ENCODE results near the gene SWAP70. TPM values are rescaled to one million over a fixed set of nuclear protein-coding genes. Genes with fewer than 3 reads are reported as not detected.

SWAP70 gene
- total RNA-seq, 2 donors from 2014 or later, result 15.7 to 21.9 TPM

DNA sequence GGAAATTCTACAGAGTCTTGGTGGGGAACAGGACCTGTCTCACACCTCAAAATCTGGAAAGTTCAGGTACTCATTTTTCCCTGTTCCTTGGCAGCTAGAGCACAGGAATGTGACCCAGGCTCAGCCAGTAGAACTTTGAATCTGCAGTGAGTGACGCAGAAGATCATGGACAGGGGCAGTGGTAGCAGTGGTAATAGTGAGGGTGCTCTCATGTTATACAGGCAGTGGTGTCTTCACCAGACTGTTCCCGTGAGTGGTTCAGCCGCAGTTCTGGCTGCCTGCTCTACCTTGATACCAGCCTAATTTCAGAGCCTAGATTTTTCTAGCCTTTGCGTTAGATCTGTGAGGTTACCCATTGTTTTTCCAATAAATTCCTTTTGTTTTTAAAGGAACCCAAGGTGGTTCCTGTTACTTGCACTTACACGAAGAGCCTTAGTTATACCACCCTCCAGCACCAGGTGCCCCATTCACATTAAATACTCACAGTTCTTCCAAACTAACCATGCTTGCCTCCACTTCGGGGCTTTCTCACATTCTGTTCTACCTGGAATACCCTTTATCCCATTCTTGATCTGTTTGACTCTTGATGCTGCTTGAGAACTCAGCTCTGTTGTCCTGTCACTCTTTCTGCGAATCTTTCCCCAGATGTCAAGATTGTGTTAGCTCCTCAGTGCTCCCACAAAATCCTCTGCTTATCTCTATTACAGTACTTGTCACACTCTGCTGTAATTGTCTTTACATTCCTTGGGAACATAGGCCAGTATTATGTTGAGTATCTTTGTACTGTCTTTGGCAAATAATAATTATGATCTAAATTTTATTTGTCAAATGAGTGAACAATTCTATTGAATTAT lies 47.8 kb downstream of the SWAP70 start:
- intact Hi-C loops (cut with DNase I, micrococcal nuclease), result no loop called here
- ATAC-seq (no peak), DNase-seq (no peak)

DNA sequence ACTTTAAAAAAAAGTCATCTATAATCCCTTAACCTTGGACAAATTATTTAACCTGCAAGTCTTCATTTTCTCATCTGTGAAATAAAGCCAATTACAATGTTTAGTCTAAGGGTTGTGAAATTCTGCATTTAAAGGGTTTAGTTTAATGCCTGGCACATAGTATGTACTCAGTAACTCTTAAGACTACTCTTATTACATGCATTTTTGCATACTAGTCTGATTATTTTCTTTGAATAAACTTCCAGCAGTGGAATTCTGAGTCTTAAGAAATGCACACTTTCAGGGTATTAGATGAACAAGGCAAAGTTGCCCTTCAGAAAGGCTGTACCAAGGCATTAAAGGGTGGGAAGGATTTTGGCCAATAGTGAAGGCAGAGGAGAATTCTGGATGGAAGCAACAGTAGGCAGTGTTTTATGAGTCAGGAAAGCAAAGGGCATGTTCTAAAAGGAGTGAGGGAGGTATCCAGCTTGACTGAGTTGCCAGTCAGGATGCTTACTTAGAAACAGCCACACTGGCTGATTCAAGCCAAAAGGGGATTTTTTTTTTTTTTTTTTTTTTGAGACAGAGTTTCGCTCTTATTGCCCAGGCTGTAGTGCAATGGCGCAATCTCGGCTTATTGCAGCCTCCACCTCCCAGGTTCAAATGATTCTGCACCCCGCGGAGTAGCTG lies 50.5 kb downstream of the SWAP70 start:
- no peak for ATAC-seq
- no peak for DNase-seq
- intact Hi-C loops (cut with DNase I, micrococcal nuclease), result no loop called here

DNA sequence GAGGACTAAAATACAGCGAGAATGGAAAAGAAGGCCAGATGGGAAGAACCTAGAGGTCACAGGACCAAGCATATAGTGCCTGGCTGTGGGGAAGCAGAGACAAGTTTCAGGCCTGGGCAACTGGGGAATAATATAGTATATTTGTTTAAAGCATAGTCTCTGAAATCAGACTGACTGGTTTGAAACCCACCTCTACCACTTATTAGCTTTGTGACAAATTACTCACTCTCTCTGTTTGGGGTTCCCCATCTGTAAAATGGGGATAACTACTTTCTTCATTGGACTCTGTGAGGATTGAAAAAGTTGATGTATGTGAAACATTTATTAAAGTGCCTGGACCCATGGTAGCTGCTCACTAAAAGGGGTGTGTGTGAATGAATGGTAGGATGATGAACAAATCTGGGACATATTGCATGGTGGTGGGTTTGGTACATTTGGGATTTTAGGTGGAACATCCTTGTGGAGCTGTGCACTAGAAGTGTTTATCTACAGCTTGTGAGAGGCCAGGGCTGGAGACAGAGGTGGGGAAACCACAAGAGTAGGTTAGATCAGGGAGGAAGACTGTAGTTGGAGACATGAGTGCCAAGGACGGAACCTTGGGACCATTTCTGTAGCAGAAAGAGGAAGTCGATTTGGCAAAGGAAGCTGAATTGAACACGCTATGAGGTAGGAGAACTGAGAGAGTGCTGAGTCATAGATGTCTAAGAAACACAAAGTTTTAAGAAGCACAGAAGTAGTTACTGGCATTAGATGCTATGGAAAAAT lies 52.6 kb downstream of the SWAP70 start:
- intact Hi-C loops (cut with DNase I, micrococcal nuclease), result no loop called here
- DNase-seq (no peak), ATAC-seq (no peak)

DNA sequence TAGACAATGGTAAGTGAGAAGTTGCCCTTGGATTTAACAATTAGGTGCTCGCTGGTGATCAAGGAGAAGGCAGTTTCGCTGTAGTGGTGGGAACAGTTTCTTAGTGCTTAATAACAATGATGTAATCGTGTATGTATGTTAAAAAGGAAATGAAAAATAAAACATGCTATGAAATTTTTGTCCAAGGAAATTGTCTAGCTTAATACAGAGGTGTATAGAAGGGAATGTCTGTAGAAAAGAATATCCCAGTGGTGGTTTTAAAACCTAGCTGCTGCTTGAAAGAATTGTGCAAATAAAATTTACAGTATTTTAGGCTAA lies 53.1 kb downstream of the SWAP70 start:
- DNase-seq (no peak), ATAC-seq (no peak)
- intact Hi-C loops (cut with DNase I, micrococcal nuclease), result no loop called here

DNA sequence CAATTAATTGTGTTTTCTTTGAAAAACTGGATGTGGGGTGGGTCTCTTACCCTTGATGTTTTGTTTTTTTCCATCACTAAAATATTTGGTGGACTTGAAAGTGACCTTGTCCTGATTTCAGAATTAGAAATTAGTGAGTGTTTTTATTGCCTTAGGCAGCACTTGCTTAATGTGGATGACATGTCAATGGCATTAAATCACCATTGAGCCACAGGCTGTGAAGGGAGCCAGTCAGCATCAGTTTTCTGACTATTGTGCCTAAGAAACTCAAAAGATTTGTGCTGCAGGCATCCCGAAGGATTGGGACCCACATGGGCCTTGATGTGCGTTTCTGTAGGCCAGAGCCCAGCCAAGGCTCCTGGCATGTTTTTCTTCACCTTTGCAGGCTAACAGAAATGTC lies 53.8 kb downstream of the SWAP70 start:
- no peak for DNase-seq
- intact Hi-C loops (cut with DNase I, micrococcal nuclease), result no loop called here
- no peak for ATAC-seq

DNA sequence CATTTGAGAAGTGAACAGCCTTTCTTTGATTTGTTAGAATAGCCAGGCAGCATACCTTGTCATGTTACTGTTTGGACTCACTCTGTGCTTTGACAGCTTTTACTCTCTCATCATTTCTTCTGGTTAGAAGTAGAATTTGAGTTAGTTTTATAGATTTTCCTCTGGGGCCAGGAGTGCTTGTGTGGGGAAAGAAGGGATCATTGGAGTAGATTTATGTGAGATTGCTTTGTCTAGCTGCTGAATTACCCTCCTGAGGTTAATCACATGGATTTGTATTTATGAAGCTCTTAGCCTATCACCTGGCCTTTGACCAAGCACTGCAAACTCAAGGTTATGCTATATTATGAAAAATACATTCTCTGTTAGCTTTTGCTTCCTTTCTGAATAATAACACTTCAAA lies 54.3 kb downstream of the SWAP70 start:
- intact Hi-C loops (cut with DNase I, micrococcal nuclease), result no loop called here
- DNase-seq, result no peak
- no peak for ATAC-seq

DNA sequence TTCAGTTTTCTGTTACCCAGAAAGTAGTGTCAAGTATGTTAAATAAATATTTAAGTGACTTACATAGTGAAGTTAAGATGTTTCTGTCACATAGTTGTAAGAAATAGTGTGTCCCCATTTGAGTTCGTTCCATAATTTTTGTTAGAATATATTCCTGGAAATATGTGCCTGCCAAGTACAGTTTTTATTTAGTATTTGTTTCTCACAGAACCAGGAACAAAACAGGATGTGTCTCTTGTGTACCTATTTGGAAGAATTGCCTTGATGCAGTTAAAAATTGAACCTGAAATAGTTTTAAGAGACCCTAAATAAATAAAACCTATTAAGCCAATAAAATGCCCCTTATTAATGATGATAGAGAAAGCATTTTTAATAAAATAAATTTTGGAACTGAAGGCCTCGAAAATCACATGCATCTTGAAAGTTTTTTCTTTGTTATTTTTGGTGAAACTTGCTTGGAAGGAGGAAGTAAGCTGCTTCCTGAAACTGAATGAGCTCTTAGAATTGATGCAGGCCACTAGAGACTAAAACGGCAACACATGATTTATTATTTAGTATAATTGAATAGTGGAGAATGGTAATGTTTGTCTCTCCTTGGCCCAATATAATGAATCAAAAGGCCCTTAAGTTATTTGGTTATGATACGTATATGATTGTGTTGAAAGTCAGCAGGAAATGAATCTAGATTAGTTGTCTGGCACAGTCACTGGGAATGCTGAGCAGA lies 55.9 kb downstream of the SWAP70 start:
- ATAC-seq (peak; percentile 52), DNase-seq (no peak)
- intact Hi-C loops (cut with DNase I, micrococcal nuclease), result no loop called here

DNA sequence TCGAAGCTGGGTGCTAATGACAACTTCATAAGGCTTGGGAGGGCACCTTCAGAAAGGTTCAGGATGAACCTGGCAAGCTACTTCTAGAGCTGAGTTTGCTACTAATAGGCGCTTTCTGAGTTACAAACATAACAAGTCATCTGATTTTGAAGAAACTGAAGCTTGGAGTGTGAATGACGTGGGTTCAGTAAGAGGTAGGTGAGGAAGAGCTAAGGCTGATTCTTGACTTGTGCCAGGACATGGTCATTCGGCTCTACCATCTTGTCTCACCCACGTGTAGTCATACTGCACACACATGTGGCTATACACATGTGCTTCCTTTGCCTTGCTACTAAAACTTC lies 56.4 kb downstream of the SWAP70 start:
- intact Hi-C loops (cut with DNase I, micrococcal nuclease), result no loop called here
- ATAC-seq (no peak), DNase-seq (no peak)

DNA sequence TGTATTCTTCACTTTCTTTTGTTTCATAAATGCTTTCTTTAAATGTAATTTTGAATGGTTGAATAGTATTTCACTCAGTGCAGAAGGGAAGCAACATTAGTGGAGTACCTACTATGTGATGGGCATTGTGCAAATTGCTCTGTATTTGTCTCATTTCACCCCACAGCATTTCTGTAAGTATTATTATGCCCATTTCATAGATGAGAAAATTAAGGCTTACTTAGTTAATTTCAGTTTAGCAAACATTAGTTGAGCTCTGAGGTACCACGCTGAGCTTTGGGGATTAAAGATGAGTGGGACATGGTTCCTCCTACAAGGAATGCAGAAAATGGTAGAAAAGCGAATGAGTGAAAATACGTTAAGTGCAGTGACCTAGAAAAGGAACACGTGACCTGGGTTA lies 58.1 kb downstream of the SWAP70 start:
- DNase-seq, result no peak
- ATAC-seq, result no peak
- intact Hi-C loops (cut with DNase I, micrococcal nuclease), result no loop called here

DNA sequence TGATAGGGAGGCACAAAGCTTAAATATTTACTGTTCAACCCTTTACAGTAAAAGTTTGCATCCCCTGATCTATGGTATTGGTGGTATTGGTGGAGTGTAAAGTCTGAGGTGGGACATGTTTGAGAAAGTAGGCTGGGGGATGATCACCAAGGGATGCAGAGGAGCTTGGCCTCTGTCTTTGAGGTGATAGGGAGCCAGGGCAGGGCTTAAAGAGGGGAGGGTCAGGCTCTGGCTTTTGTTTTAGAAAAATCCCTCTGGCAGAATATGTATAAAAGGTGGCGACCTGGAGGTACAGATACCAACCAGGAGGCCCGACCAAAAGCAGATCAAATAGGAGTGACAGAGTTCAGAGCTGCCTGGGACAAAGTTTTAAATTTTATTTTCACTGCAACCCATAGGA lies 59.0 kb downstream of the SWAP70 start:
- DNase-seq (no peak), ATAC-seq (no peak)
- intact Hi-C loops (cut with DNase I, micrococcal nuclease), result no loop called here

DNA sequence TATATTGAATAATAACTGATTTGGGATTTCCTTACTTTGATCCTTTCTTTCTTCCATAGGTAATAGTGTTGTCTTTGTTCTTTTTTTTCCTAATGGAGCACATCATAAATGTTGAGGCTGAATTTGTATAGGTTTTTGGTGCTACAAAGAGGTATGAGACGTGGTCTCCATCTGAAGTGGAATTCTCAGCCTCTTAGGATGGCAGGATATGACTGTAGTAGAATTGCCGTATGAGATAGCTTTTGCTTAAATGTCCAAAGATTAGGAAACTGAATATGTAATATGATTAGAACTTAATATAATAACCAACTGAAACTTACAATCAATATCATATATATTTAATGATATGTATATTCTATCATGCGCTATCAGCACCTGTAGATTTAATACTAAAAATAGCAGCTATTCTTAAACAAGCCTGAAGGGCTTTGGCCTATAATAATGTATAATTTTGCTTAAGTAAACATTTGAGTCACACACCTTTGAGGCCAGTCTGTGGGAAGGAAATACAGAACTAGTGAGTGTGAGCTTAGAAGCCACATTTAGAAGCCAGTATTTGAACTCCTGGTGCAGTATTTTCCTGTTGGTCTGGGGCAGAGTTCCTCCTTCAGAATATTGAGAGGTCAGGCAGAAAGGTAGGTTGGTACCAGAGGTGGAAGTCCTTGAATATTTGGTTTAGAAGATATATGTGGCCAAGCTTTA lies 62.6 kb downstream of the SWAP70 start:
- ATAC-seq, result peak; percentile 94
- intact Hi-C loops (cut with DNase I, micrococcal nuclease), result no loop called here
- DNase-seq, result no peak

DNA sequence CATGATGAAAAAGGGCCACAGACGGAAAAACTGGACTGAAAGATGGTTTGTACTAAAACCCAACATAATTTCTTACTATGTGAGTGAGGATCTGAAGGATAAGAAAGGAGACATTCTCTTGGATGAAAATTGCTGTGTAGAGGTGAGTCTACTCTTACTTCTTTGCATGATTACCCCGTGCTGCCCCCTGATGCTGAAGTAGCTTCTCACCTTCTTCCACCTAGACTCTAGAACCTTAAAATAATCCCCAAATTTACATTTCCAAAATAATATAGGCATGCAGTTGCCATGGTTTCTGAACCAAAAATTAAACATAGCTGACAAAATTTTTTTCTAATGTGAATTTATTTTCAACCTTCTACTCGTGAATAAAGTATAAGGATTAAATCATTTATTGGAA lies 64.2 kb downstream of the SWAP70 start:
- ATAC-seq (no peak), DNase-seq (no peak)
- intact Hi-C loops (cut with DNase I, micrococcal nuclease), result no loop called here

DNA sequence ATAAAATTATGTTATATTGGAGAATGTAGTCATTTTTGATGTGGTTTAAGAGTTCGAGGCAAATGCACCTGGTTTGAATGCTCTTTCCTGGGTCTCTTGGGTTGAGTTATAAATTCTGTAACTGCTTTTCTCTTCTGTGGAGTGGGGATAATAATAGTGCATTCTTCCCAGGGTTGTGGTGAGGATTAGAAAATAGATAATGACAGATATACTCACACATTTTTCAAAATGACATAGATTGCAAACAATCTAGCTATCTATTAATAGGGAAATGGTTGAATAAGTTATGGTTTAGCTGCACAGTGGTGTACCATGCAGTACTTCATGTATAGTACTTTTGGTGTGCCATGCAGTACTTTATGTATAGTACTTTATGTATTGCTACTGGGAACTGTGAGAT lies 67.4 kb downstream of the SWAP70 start:
- intact Hi-C loops (cut with DNase I, micrococcal nuclease), result no loop called here
- DNase-seq (no peak), ATAC-seq (no peak)

DNA sequence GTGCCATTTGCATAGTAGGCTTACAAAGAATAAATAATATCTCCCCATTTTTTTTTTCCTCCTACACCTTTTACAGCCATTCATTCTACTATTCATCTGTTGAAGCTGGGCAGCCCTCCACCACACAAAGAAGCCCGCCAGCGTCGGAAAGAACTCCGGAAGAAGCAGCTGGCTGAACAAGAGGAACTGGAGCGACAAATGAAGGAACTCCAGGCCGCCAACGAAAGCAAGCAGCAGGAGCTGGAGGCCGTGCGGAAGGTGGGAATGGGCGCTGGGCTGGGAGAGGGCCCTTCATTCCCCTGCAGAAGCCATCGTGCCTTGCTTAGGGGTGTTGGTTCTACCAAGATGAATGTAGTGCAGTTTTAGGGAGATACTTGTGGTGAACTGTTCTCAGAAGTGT lies 68.6 kb downstream of the SWAP70 start:
- intact Hi-C loops (cut with DNase I, micrococcal nuclease), result no loop called here
- DNase-seq, result no peak
- ATAC-seq, result no peak

DNA sequence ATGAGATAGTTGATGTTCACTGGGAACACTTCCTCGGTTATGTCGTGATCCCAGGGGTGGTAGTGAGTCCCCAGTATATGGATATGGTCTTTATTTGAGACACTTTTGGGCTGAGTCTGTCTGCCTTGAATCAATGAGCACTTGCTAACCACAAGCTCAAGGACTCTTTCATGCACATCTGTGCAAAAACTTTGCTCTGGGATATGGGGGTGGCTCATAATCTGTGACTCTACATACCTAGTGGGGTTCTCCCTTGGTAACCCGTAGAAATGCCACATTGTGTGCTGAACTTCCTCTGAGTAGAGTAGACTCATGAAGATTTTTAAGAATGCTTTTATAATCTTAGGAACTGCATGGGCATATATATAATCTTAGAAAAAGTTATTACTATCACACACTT lies 69.3 kb downstream of the SWAP70 start:
- ATAC-seq, result no peak
- intact Hi-C loops (cut with DNase I, micrococcal nuclease), result no loop called here
- DNase-seq, result no peak

DNA sequence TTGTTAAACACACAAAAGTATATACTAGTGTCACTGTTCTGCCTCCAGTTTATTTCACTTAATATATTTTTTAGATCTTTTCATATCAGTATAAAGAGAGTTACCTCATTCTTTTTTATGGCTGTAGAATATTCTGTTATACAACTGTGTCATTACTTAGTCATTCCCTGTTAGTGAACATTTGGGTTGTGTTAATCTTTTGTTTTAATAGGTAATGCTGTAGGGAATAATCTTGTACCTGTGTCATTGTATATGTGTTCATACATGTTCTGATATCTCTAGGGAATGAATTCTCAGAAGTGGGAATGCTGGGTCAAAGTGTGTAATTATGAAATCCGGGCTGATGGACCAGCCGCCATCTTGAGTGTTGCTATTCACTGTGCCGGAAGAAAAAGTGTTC lies 71.4 kb downstream of the SWAP70 start:
- DNase-seq, result no peak
- intact Hi-C loops (cut with DNase I, micrococcal nuclease), result no loop called here
- no peak for ATAC-seq

DNA sequence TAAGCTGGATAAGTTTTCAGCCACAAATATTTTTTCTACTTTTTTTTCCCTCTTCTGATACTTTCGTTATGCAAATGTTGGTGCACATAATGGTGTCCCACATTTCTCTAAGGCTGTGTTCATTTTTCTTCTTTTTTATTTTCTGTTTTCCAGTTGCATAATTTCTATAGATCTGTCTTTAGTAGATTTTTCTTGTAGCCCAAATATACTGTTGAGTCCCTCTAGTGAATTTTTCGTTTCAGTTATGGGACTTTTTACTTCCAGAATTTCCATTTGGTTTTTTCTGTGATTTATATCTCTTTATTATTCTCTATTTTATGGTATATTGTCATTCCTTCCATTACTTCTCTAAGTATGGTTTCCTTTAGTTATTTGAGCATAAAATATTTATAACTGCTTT lies 72.0 kb downstream of the SWAP70 start:
- DNase-seq, result no peak
- intact Hi-C loops (cut with DNase I, micrococcal nuclease), result no loop called here

DNA sequence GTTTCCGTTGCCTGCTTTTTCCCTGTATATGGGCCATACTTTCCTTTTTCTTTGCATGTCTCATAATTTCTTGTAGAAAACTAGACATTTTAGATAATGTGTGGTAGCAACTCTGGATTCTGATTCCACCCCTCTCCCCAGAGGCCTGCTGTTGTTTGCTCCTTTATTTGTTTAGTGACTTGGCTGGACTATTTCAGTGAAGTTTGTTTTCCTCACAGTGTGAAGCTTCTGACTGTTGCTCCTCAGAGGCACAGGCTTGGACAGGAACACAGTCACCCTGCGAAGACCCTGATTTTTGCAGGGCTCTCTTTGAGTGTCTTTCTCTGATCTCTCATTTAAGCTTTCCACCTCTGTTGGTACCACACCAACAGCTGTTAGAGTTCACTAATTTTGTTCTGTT lies 72.5 kb downstream of the SWAP70 start:
- no peak for DNase-seq
- ATAC-seq, result no peak
- intact Hi-C loops (cut with DNase I, micrococcal nuclease), result no loop called here

More for the DNA sequence above, 72.0 kb downstream of the SWAP70 start:
- no peak for ATAC-seq

DNA sequence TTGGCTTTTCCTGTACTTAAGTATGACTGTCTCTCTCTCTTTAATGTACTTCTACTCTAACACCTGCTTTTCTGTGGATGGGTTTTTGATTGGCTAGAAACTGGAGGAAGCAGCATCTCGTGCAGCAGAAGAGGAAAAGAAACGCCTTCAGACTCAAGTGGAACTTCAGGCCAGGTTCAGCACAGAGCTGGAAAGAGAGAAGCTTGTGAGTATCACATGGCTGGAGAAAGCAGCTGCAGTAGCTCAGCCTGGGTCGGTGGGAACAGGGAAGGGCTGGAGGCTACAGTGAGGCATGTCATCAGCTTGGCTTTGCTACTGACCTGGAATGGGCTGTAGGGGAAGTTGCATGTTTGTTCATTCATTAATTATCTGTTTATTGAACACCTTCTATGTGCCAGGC lies 74.2 kb downstream of the SWAP70 start:
- DNase-seq, result peak in 1 of 2 donors; percentile 36
- no peak for ATAC-seq
- intact Hi-C loops (cut with DNase I, micrococcal nuclease), result no loop called here

All from left colon (tissue), 2 donors.